Measurements from ENCODE around the gene TREML2. TPM values are rescaled to one million over a fixed set of nuclear protein-coding genes. Genes with fewer than 3 reads are reported as not detected.

Gene TREML2
- total and polyA plus RNA-seq, 4 donors, result 0.30 to 0.62 (median 0.38) TPM; not detected in 1

- H3K27ac ChIP-seq (ENCODE audit: low read depth in 1 of 2, low read length in 2 of 2), result no peak overlapping the region
- DNase-seq (no peak), ATAC-seq (ENCODE audit: low FRiP score) (no peak)
- no peaks in the 10 kb centered on the region for H3K27me3 ChIP-seq (ENCODE audit: control insufficient read depth in 1 of 2, insufficient read depth in 2 of 2, low read length in 1 of 2)
- WGBS, 2 donors, result 78 to 83% methylated on average over 6 of the region's 6 CpGs
- H3K36me3 ChIP-seq (ENCODE audit: control insufficient read depth in 1 of 2, insufficient read depth in 2 of 2, low read length in 1 of 2), result no peaks in the 10 kb centered on the region
- no peaks in the 10 kb centered on the region for H3K9me3 ChIP-seq (ENCODE audit: control insufficient read depth, low read length)
- no peak overlapping the region for H3K4me3 ChIP-seq (ENCODE audit: low read length in 2 of 2)
- H3K4me1 ChIP-seq (ENCODE audit: control insufficient read depth in 1 of 2, insufficient read depth in 2 of 2, low read length in 2 of 2), result no peaks in the 10 kb centered on the region
- intact Hi-C loops (cut with DNase I), result no loop called here
These were observed 31.7 kb upstream of the TREML2 start for GRCh38 chr6:41232667-41233066.

DNA sequence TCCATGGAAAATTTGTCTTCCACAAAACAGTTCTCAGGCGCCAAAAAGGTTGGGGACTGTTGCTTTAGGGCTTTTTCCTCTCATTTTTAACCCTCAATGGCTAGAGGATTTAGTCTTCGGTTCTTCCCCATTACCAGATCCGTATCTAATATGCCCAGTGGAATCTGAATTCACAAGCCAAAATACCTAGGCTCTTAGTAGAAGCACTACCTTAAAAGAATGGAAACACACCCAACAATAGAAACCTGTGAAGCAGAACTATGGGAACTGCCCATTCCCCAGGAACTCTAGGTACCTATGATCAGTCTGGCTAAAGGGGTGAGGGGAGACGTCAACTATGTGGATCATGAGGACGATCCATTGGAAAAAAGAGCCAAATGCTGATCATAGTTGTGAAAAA is 30.3 kb upstream of the TREML2 start:
- H3K9me3 ChIP-seq (ENCODE audit: control insufficient read depth, low read length), result no peaks in the 10 kb centered on the region
- 48 to 65% methylated on average over 5 of the region's 5 CpGs for WGBS, 2 donors
- H3K4me1 ChIP-seq (ENCODE audit: control insufficient read depth in 1 of 2, insufficient read depth in 2 of 2, low read length in 2 of 2), result no peaks in the 10 kb centered on the region
- no peaks in the 10 kb centered on the region for H3K27me3 ChIP-seq (ENCODE audit: control insufficient read depth in 1 of 2, insufficient read depth in 2 of 2, low read length in 1 of 2)
- H3K36me3 ChIP-seq (ENCODE audit: control insufficient read depth in 1 of 2, insufficient read depth in 2 of 2, low read length in 1 of 2), result no peaks in the 10 kb centered on the region
- ATAC-seq (ENCODE audit: low FRiP score) (no peak), DNase-seq (no peak)
- H3K27ac ChIP-seq (ENCODE audit: low read depth in 1 of 2, low read length in 2 of 2), result no peak overlapping the region
- H3K4me3 ChIP-seq (ENCODE audit: low read length in 2 of 2), result no peak overlapping the region
- intact Hi-C loops (cut with DNase I), result no loop called here

DNA sequence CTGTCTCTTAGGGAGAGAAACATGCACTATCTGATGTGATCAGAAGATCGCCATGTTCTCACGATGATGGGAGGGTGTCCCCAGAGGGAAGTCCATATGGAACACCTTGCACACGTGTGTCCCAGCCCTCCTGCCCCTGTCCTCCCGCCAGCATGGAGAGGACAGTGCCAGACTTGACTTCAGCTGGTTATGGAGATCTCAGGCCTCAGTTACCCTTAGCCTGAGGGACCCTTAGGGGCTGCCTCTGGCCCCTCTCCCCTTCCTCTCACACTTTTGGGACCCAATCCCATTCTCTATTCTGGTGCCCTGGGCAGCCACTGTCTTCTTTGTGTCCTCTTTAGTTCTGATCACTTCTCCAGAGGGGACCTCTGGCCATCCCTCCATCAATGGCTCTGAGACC is 28.8 kb upstream of the TREML2 start:
- WGBS, 2 donors, result 82 to 86% methylated on average over 4 of the region's 4 CpGs
- H3K36me3 ChIP-seq (ENCODE audit: control insufficient read depth in 1 of 2, insufficient read depth in 2 of 2, low read length in 1 of 2), result no peaks in the 10 kb centered on the region
- H3K4me3 ChIP-seq (ENCODE audit: low read length in 2 of 2), result no peak overlapping the region
- H3K9me3 ChIP-seq (ENCODE audit: control insufficient read depth, low read length), result no peaks in the 10 kb centered on the region
- ATAC-seq (ENCODE audit: low FRiP score), result no peak
- no peak overlapping the region for H3K27ac ChIP-seq (ENCODE audit: low read depth in 1 of 2, low read length in 2 of 2)
- no peaks in the 10 kb centered on the region for H3K4me1 ChIP-seq (ENCODE audit: control insufficient read depth in 1 of 2, insufficient read depth in 2 of 2, low read length in 2 of 2)
- DNase-seq, result no peak
- intact Hi-C loops (cut with DNase I), result no loop called here
- H3K27me3 ChIP-seq (ENCODE audit: control insufficient read depth in 1 of 2, insufficient read depth in 2 of 2, low read length in 1 of 2), result no peaks in the 10 kb centered on the region

- Histone ChIP-seq H3K4me1 (ENCODE audit: control insufficient read depth in 1 of 2, insufficient read depth in 2 of 2, low read length in 2 of 2) (no peaks in the 10 kb centered on the region), H3K27me3 (ENCODE audit: control insufficient read depth in 1 of 2, insufficient read depth in 2 of 2, low read length in 1 of 2) (peaks cover 0 to 2% of the 10 kb centered on the region in 2 donors), H3K9me3 (ENCODE audit: control insufficient read depth, low read length) (no peaks in the 10 kb centered on the region), H3K27ac (ENCODE audit: low read depth in 1 of 2, low read length in 2 of 2) (no peak overlapping the region), H3K36me3 (ENCODE audit: control insufficient read depth in 1 of 2, insufficient read depth in 2 of 2, low read length in 1 of 2) (no peaks in the 10 kb centered on the region), H3K4me3 (ENCODE audit: low read length in 2 of 2) (no peak overlapping the region)
- WGBS, 2 donors, result 44 to 51% methylated on average over 5 of the region's 5 CpGs
- DNase-seq (no peak), ATAC-seq (ENCODE audit: low FRiP score) (no peak)
- intact Hi-C loops (cut with DNase I), result no loop called here
These were observed 27.7 kb upstream of the TREML2 start for GRCh38 chr6:41228616-41229015.

DNA sequence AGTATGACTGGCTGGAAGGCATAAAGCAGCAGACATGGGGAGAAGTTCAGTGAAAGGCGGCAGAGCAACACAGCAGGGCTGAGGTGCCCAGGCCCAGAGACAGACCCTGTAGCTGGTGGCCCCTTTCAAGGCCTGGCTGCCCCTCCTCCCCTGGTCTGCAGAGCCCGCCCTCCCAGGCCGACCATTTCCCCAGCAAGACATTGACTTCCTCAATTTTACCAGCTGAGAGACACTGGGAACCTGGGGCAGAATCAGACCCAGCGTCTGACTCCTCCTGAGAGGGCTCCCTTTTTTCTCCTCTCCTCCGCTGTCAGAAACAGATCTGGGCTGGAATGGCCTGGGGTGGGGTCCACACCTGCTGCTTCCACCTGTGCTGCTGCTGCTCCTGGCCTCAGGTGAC is 27.1 kb upstream of the TREML2 start, which contains the start of gene TREML4:
TSS of gene TREML4 (plus strand) at position 254 of the 400 bp plus-strand sequence. CDS start at position 333, 79 bp downstream.
- Histone ChIP-seq H3K36me3 (ENCODE audit: control insufficient read depth in 1 of 2, insufficient read depth in 2 of 2, low read length in 1 of 2) (no peaks in the 10 kb centered on the region), H3K4me3 (ENCODE audit: low read length in 2 of 2) (no peak within 1 kb of the TSS), H3K27ac (ENCODE audit: low read depth in 1 of 2, low read length in 2 of 2) (no peak within 1 kb of the TSS), H3K4me1 (ENCODE audit: control insufficient read depth in 1 of 2, insufficient read depth in 2 of 2, low read length in 2 of 2) (no peaks in the 10 kb centered on the region), H3K27me3 (ENCODE audit: control insufficient read depth in 1 of 2, insufficient read depth in 2 of 2, low read length in 1 of 2) (peaks cover 0 to 2% of the 10 kb centered on the region in 2 donors), H3K9me3 (ENCODE audit: control insufficient read depth, low read length) (no peaks in the 10 kb centered on the region)
- DNase-seq (no peak), ATAC-seq (ENCODE audit: low FRiP score) (no peak)
- intact Hi-C loops (cut with DNase I), result no loop called here
- 53 to 59% methylated on average over 5 of the region's 5 CpGs for WGBS, 2 donors

- ATAC-seq (ENCODE audit: low FRiP score), result no peak
These were observed 25.8 kb upstream of the TREML2 start for GRCh38 chr6:41226752-41227151.

DNA sequence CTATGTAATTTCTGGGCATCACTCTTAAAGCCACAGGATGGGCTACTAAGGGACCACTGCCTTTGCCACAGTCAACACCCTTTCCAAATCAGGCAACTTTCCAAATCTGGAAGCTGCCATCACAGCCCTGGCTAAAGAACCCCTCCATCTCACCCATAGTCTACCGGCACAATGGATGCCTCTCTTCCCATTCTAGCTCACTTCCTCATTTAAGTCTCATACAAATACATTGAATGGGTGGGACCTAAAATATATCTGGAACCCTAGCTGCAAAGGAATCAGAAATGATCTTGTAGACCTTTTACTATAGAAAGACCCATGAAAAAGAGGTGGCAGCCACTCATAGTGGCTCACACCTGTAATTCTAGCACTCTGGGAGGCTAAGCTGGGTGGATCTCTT is 23.9 kb upstream of the TREML2 start:
- DNase-seq (no peak), ATAC-seq (ENCODE audit: low FRiP score) (no peak)
- Histone ChIP-seq H3K4me1 (ENCODE audit: control insufficient read depth in 1 of 2, insufficient read depth in 2 of 2, low read length in 2 of 2) (no peaks in the 10 kb centered on the region), H3K27me3 (ENCODE audit: control insufficient read depth in 1 of 2, insufficient read depth in 2 of 2, low read length in 1 of 2) (peaks cover 0 to 2% of the 10 kb centered on the region in 2 donors), H3K4me3 (ENCODE audit: low read length in 2 of 2) (no peak overlapping the region), H3K9me3 (ENCODE audit: control insufficient read depth, low read length) (peaks cover 2% of the 10 kb centered on the region), H3K27ac (ENCODE audit: low read depth in 1 of 2, low read length in 2 of 2) (no peak overlapping the region), H3K36me3 (ENCODE audit: control insufficient read depth in 1 of 2, insufficient read depth in 2 of 2, low read length in 1 of 2) (no peaks in the 10 kb centered on the region)
- 83 to 87% methylated on average over 1 of the region's 1 CpG for WGBS, 2 donors
- intact Hi-C loops (cut with DNase I), result no loop called here

More at GRCh38 chr6:41226752-41227151, 25.8 kb upstream of the TREML2 start:
- Histone ChIP-seq H3K9me3 (ENCODE audit: control insufficient read depth, low read length) (no peaks in the 10 kb centered on the region), H3K27me3 (ENCODE audit: control insufficient read depth in 1 of 2, insufficient read depth in 2 of 2, low read length in 1 of 2) (peaks cover 0 to 2% of the 10 kb centered on the region in 2 donors), H3K27ac (ENCODE audit: low read depth in 1 of 2, low read length in 2 of 2) (no peak overlapping the region), H3K36me3 (ENCODE audit: control insufficient read depth in 1 of 2, insufficient read depth in 2 of 2, low read length in 1 of 2) (no peaks in the 10 kb centered on the region), H3K4me1 (ENCODE audit: control insufficient read depth in 1 of 2, insufficient read depth in 2 of 2, low read length in 2 of 2) (no peaks in the 10 kb centered on the region), H3K4me3 (ENCODE audit: low read length in 2 of 2) (no peak overlapping the region)
- intact Hi-C loops (cut with DNase I), result no loop called here
- WGBS, 2 donors, result 39 to 47% methylated on average over 3 of the region's 3 CpGs
- no peak for DNase-seq

DNA sequence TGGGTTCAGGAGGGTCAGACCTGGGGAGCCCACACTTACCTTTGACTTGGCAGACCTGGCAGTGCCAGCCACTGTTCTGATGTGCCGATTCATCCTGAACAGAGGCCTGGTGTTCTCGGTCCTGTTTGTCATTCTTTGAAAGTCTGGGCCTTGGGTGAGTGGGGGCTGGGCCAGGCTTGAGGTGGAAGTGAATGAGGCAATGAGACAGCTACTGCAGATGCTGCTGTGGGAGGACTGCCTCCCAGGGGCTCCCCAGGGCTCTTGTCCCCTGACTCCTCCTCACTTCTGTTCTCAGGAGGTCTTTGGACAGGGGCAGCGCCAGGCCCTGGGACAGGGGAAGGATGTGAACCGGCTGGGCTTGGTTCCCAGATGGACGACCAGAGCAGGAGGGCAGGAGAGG is 21.6 kb upstream of the TREML2 start:
- peaks cover 0 to 2% of the 10 kb centered on the region in 2 donors for H3K27me3 ChIP-seq (ENCODE audit: control insufficient read depth in 1 of 2, insufficient read depth in 2 of 2, low read length in 1 of 2)
- H3K36me3 ChIP-seq (ENCODE audit: control insufficient read depth in 1 of 2, insufficient read depth in 2 of 2, low read length in 1 of 2), result no peaks in the 10 kb centered on the region
- DNase-seq (no peak), ATAC-seq (ENCODE audit: low FRiP score) (no peak)
- H3K4me1 ChIP-seq (ENCODE audit: control insufficient read depth in 1 of 2, insufficient read depth in 2 of 2, low read length in 2 of 2), result no peaks in the 10 kb centered on the region
- H3K27ac ChIP-seq (ENCODE audit: low read depth in 1 of 2, low read length in 2 of 2), result no peak overlapping the region
- intact Hi-C loops (cut with DNase I), result no loop called here
- no peak overlapping the region for H3K4me3 ChIP-seq (ENCODE audit: low read length in 2 of 2)
- H3K9me3 ChIP-seq (ENCODE audit: control insufficient read depth, low read length), result peaks cover 2% of the 10 kb centered on the region
- 80 to 81% methylated on average over 5 of the region's 5 CpGs for WGBS, 2 donors

- H3K36me3 ChIP-seq (ENCODE audit: control insufficient read depth in 1 of 2, insufficient read depth in 2 of 2, low read length in 1 of 2), result no peaks in the 10 kb centered on the region
- no peak overlapping the region for H3K27ac ChIP-seq (ENCODE audit: low read depth in 1 of 2, low read length in 2 of 2)
- intact Hi-C loops (cut with DNase I), result no loop called here
- H3K4me1 ChIP-seq (ENCODE audit: control insufficient read depth in 1 of 2, insufficient read depth in 2 of 2, low read length in 2 of 2), result no peaks in the 10 kb centered on the region
- peaks cover 0 to 2% of the 10 kb centered on the region in 2 donors for H3K27me3 ChIP-seq (ENCODE audit: control insufficient read depth in 1 of 2, insufficient read depth in 2 of 2, low read length in 1 of 2)
- WGBS, 2 donors, result 50 to 66% methylated on average over 4 of the region's 4 CpGs
- DNase-seq, result no peak
- H3K9me3 ChIP-seq (ENCODE audit: control insufficient read depth, low read length), result peaks cover 2% of the 10 kb centered on the region
- H3K4me3 ChIP-seq (ENCODE audit: low read length in 2 of 2), result no peak overlapping the region
- ATAC-seq (ENCODE audit: low FRiP score), result no peak
These were observed 21.1 kb upstream of the TREML2 start for GRCh38 chr6:41222045-41222444.
